D721Med (cell line): Measurements from ENCODE around the gene PTPRM.

Source experiments
- DNase-seq: peaks from one replicate; pipeline ENCODE4 v3.0.0; 2011; ENCODE audit warnings: low spot score; ENCODE audit not compliant: insufficient read length
- FAIRE-seq: peaks from 2 replicates; lab custom pipeline; 2011; peaks lifted over from hg19 to GRCh38; lab: Jason Lieb, UNC
- TF ChIP-seq, protein P1 (sequence below): IDR thresholded peaks from 2 replicates; pipeline ENCODE4 v1.5.1; 2012; ENCODE audit warnings: mild to moderate bottlenecking, control low read depth; ENCODE audit not compliant: insufficient read depth; ENCODE audit errors: missing control alignments

Gene PTPRM

DNA sequence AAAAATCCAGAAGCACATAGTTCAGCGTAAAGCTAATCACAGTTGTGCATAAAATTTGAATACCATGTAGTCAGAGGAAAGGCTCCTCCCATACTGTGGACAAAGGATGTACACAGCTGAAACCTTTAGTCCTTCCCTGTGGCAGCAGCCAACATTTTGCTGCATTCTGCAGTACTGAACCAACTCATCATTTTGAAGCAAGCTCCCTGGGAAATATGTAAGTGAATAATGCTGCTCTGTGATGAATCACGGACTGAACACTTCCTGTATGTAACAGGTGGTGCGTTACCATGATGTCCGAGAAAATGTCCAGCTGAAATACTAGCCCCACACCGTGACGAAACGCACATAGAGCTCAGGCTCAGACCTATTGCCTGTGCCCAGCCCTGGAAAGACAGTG, 621.1 kb downstream of the PTPRM start:
- no peak for FAIRE-seq
- TF ChIP-seq, protein P1, sequence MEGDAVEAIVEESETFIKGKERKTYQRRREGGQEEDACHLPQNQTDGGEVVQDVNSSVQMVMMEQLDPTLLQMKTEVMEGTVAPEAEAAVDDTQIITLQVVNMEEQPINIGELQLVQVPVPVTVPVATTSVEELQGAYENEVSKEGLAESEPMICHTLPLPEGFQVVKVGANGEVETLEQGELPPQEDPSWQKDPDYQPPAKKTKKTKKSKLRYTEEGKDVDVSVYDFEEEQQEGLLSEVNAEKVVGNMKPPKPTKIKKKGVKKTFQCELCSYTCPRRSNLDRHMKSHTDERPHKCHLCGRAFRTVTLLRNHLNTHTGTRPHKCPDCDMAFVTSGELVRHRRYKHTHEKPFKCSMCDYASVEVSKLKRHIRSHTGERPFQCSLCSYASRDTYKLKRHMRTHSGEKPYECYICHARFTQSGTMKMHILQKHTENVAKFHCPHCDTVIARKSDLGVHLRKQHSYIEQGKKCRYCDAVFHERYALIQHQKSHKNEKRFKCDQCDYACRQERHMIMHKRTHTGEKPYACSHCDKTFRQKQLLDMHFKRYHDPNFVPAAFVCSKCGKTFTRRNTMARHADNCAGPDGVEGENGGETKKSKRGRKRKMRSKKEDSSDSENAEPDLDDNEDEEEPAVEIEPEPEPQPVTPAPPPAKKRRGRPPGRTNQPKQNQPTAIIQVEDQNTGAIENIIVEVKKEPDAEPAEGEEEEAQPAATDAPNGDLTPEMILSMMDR, result no peak

DNA sequence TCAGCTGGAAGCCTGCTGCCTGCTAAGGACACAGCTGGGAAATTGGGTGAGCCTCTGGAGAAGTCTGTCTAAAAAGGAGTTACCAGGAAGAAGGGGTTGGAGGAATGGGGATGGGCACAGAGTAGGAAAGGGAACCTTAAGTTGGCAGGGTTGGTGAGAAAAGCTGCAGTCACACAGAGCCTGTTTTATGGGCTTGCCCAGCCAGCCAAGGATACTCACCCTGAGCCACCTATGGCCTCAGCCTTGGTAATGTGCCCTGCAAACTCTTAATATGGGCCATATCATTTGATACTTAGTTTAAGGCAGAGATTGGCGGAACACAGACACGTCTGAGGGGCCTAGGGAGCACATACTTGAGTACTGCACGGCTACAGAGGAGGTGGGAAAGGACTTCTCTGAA, 623.9 kb downstream of the PTPRM start:
- TF ChIP-seq, protein P1, result no peak
- FAIRE-seq, result no peak
- DNase-seq, result no peak

More for the DNA sequence above, 621.1 kb downstream of the PTPRM start:
- DNase-seq, result no peak

DNA sequence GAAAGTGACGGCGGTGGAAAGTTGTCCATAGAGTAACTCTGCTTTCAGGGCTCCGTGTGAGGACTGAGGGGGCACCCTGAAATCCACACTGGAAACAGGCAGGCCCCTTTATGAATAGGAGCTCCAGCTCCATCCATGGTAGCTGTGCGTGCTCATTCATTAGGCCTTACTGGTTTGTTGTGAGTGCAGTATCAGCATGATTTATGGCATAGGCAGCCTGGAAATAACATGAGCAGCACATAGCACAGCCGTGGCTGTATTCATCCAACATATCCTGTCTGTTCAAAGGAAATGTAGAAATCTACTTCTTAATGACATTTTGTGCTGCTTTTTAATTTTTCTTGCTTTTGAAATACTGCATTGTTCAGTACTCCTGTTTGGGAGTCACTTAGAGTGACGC, 627.3 kb downstream of the PTPRM start:
- DNase-seq (no peak), FAIRE-seq (no peak)
- TF ChIP-seq, protein P1, result no peak

DNA sequence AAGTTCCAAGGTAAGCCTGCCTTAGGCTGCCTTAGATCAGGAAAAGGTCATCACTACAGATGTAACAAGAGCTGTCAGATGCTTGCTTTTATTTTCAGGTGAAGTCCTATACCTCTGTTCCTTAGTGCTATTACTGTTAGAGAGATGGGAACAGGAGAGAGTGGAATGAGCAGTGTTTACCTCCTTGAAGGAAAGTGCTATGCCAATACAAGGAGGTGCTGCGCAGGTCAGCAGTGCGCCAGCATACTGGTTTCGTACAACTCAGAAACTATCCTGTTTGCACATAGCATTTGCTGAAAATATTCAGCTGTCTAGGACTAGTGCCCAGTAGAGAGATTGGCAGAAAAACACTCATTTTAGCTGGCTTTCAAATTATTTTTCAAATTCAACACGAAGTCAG, 629.1 kb downstream of the PTPRM start:
- no peak for FAIRE-seq
- no peak for DNase-seq
- TF ChIP-seq, protein P1, result no peak

DNA sequence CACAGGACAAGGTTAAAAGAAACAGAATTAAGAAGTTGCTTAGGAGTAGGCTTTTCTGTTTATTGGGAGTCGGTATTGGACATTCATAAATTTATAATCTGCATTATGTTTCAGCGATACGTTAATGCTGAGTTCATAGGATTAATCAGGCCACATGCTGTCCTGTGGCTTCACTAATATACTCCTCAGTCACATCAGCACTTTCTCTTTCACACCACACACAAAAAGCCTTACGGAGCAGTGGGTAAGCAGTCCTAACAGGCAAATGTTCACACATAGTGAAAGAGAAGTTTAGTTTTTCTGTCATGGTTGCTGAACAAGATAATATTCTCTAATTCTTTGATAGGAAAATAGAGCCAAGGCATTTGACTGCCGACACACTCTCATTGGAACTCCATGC, 630.4 kb downstream of the PTPRM start:
- DNase-seq (no peak), FAIRE-seq (peak; percentile 68)

DNA sequence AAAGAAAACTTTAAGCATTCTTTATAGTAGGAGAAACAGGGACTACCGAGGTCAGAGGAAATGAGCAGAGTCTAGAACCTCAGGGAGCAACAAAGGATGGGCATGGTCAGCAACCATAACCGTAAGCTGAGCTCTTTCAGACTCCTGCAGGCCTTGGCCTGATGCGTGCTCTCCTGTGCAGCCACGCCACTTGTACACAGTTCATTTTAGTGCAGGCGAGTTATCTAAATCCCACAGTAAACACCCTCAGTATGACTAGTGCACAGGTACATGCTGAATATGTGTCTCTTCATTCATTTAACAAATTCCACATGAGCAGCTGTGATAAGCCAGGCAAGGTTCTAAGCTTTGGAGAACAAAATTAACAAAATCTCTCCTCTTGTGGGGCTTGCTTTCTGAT, 640.9 kb downstream of the PTPRM start:
- TF ChIP-seq, protein P1, result no peak
- DNase-seq, result no peak

More for the DNA sequence above, 630.4 kb downstream of the PTPRM start:
- TF ChIP-seq, protein P1, result no peak

DNA sequence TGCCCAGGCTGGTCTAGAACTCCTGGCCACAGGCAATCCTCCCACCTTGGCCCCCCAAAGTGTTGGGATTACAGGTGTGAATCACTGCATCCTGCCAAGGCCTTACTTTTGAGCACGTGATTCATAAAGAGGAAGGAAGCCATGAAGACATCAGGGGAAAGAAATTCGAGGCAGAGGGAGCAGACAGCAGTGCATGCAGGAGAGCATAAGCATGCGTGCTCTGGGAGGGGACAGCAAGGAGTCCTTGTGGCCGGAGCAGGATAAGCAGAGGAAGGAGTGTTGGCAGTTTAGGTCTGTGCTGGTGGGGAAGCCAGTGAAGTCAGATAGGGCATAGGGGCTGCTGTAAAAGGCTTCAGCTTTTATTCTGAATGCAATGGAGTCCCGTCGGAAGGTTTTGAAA, 641.6 kb downstream of the PTPRM start:
- no peak for DNase-seq
- FAIRE-seq, result no peak
- TF ChIP-seq, protein P1, result no peak

More for the DNA sequence above, 640.9 kb downstream of the PTPRM start:
- no peak for FAIRE-seq
